ENCODE measurements around the gene DNAJC12. TPM values are rescaled to one million over a fixed set of nuclear protein-coding genes. Genes with fewer than 3 reads are reported as not detected.

Gene DNAJC12
- total RNA-seq, 1 donor from 2014 or later: 8.7 TPM

GRCh38 chr10:67770537-67770936 lies 67.5 kb downstream of the DNAJC12 start:
- intact Hi-C loops (cut with micrococcal nuclease): no loop called here

DNA sequence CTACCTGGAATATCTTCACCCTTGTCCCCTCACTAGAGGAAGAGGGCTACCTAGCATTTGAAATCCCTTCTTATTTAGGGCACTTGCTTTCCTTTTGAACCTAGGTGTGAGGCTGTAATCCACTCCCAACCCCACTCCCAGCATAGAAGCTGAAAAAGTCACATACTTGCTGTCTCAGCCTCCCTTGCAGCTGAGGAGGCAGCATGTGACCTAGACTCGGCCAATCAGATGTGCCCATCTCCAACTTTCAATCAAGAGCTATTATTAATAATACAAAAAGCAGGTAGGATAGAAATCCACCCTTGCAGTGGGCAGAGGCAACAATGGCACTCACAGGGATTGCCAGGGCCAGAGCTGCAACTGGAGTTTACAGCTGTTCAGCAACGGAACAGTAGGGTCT lies 70.7 kb downstream of the DNAJC12 start:
- intact Hi-C loops (cut with micrococcal nuclease): no loop called here

DNA sequence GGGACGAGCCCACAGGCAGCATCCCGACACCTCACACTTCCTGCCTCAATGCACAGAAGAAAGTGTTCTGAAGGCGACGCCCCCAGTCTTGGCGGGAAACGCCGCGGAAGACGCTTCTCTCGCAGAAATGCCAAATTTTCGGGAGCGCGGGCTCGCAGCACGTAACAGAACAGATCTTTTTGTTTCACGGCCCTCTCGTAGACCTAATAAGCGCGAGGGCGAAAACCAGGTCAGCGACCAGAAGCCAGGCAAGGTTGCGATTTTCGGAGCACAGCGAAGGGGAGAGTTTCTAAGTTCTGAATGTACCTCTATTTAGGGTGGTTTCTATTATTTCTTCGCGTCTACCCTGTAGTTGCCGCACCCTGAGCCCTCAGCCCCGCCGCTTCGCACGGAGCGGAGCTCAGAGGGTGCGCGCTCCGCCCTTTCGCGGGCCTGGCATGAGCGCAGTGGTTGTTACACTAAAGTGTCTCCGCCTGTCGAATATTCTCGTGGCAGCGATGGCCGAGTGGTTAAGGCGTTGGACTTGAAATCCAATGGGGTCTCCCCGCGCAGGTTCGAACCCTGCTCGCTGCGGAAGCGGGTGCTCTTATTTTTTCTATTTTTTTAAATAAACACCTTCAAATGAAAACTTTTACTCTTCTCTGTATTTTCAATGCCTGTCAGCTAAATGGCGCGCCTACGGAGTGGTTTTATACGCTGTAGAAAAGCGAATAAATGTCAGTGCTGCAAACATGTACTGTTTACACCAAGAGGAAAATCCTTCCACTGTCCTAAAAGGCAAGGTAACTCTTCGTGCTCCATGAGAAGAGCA lies 73.8 kb downstream of the DNAJC12 start:
- intact Hi-C loops (cut with micrococcal nuclease): loop anchor here (1.0 to 5.0 kb wide), 9 partner anchors 16 to 958 kb away; partner anchors contain the start of genes CCAR1, HERC4 and SIRT1

GRCh38 chr10:67763499-67764011 lies 74.4 kb downstream of the DNAJC12 start:
- intact Hi-C loops (cut with micrococcal nuclease): loop anchor here (1.0 to 5.0 kb wide), 10 partner anchors 17 to 959 kb away; partner anchors contain the start of genes CCAR1, HERC4 and SIRT1

- intact Hi-C loops (cut with micrococcal nuclease): loop anchor here (5.0 kb wide), 1 partner anchor 960 kb away; the partner anchor contains the start of gene CCAR1
These were observed 75.4 kb downstream of the DNAJC12 start for GRCh38 chr10:67762567-67762966.

DNA sequence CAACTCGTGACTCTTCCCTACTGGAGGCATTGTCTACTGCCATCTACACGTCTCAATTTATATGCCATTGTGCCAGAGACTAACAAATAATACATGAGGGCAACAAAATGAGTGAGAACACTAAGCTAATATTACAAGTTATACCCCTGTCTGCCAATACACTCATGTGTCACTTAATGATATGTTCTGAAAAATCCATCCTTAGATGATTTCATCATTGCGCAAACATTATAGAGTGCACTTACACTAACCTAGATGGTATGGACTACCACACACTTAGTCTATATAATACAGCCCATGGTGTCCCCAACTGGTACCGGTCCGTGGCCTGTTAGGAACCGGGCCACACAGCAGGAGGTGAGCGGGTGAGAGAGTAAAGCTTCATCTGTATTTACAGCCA lies 77.7 kb downstream of the DNAJC12 start:
- intact Hi-C loops (cut with micrococcal nuclease): loop anchor here (5.0 kb wide), 1 partner anchor 962 kb away; the partner anchor contains the start of gene CCAR1

Other genes starting within 250 kb of the DNAJC12 start
- not detected in 2 replicates for gene CTNNA3, start 142.0 kb downstream of the DNAJC12 start, total RNA-seq
- gene SIRT1, start 46.5 kb upstream of the DNAJC12 start, total RNA-seq: 24.6 and 25.5 TPM in 2 replicates
- gene HERC4, start 237.1 kb upstream of the DNAJC12 start, total RNA-seq: 63.6 and 68.0 TPM in 2 replicates